Measurements from ENCODE around the gene GIT1. TPM values are rescaled to one million over a fixed set of nuclear protein-coding genes. Genes with fewer than 3 reads are reported as not detected.

The GIT1 gene
- total RNA-seq, 1 donor from 2014 or later = 96.5 TPM

- H3K9me3 Mint-ChIP-seq = no peaks in the 10 kb centered on the region
These were observed 32.3 kb upstream of the GIT1 start for GRCh38 chr17:29621751-29622194.

GRCh38 chr17:29620779-29621500, 31.5 kb upstream of the GIT1 start:
- peaks cover 14% of the 10 kb centered on the region for H3K4me1 Mint-ChIP-seq
- no peaks in the 10 kb centered on the region for H3K36me3 Mint-ChIP-seq (ENCODE audit: low read depth)
- no peak overlapping the region for H3K27ac Mint-ChIP-seq (ENCODE audit: unreplicated experiment)
- no peaks in the 10 kb centered on the region for H3K9me3 Mint-ChIP-seq
- H3K4me3 Mint-ChIP-seq = peak overlapping the region; percentile 87
- no peak for DNase-seq (ENCODE audit: low read depth, low spot score)
- TF ChIP-seq CTCF (conservative IDR thresholded peaks at IDR 0.05) = no peak
- H3K27me3 Mint-ChIP-seq (ENCODE audit: low read depth) = peaks cover 76% of the 10 kb centered on the region

More at GRCh38 chr17:29621751-29622194, 32.3 kb upstream of the GIT1 start:
- no peak for DNase-seq (ENCODE audit: low read depth, low spot score)
- H3K27me3 Mint-ChIP-seq (ENCODE audit: low read depth) = peaks cover 67% of the 10 kb centered on the region
- H3K36me3 Mint-ChIP-seq (ENCODE audit: low read depth) = no peaks in the 10 kb centered on the region
- peak overlapping the region; percentile 87 for H3K4me3 Mint-ChIP-seq
- no peak overlapping the region for H3K27ac Mint-ChIP-seq (ENCODE audit: unreplicated experiment)
- H3K4me1 Mint-ChIP-seq = peaks cover 14% of the 10 kb centered on the region
- no peak for TF ChIP-seq CTCF (conservative IDR thresholded peaks at IDR 0.05)

GRCh38 chr17:29620271-29620670, 30.8 kb upstream of the GIT1 start:
- TF ChIP-seq CTCF (conservative IDR thresholded peaks at IDR 0.05) = no peak
- H3K4me1 Mint-ChIP-seq = peaks cover 20% of the 10 kb centered on the region
- peak overlapping the region; percentile 73 for H3K4me3 Mint-ChIP-seq
- no peak for DNase-seq (ENCODE audit: low read depth, low spot score)
- H3K9me3 Mint-ChIP-seq = no peaks in the 10 kb centered on the region
- peaks cover 82% of the 10 kb centered on the region for H3K27me3 Mint-ChIP-seq (ENCODE audit: low read depth)
- H3K36me3 Mint-ChIP-seq (ENCODE audit: low read depth) = no peaks in the 10 kb centered on the region
- H3K27ac Mint-ChIP-seq (ENCODE audit: unreplicated experiment) = no peak overlapping the region

- no peak for DNase-seq (ENCODE audit: low read depth, low spot score)
- Mint-ChIP-seq H3K36me3 (ENCODE audit: low read depth) (no peaks in the 10 kb centered on the region), H3K27me3 (ENCODE audit: low read depth) (peaks cover 92% of the 10 kb centered on the region), H3K4me3 (peak overlapping the region; percentile 73), H3K9me3 (no peaks in the 10 kb centered on the region), H3K4me1 (peaks cover 31% of the 10 kb centered on the region), H3K27ac (ENCODE audit: unreplicated experiment) (no peak overlapping the region)
- TF ChIP-seq CTCF (conservative IDR thresholded peaks at IDR 0.05) = peak; percentile 22
These were observed 29.8 kb upstream of the GIT1 start for GRCh38 chr17:29619251-29619650.

GRCh38 chr17:29618272-29619065, 29.0 kb upstream of the GIT1 start:
- TF ChIP-seq CTCF (conservative IDR thresholded peaks at IDR 0.05) = peak; percentile 25
- no peaks in the 10 kb centered on the region for H3K36me3 Mint-ChIP-seq (ENCODE audit: low read depth)
- H3K4me1 Mint-ChIP-seq = peaks cover 34% of the 10 kb centered on the region
- no peaks in the 10 kb centered on the region for H3K9me3 Mint-ChIP-seq
- no peak for DNase-seq (ENCODE audit: low read depth, low spot score)
- peaks cover 87% of the 10 kb centered on the region for H3K27me3 Mint-ChIP-seq (ENCODE audit: low read depth)
- H3K27ac Mint-ChIP-seq (ENCODE audit: unreplicated experiment) = no peak overlapping the region
- peak overlapping the region; percentile 67 for H3K4me3 Mint-ChIP-seq
